ENCODE measurements around the gene CSF3.

DNA sequence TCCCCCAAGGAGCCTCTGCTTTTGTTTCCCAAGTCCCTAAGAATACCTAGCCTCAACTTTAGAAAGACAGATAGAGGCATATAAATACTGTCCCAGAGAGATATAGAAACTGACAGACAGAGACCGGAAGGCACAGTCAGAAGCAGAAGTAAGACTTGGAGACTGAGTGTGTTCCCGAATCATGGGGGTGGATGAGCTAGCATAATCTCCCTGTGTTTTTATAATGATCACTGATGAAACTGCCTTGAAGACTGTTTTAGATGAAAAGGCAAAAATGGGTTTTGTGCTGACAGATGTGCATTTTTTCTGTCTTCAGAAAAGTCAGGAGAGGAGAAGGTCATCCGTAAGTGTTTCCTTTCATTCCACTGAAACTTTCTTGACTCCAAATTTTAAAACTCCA, 43.0 kb upstream of the CSF3 start:
- TF ChIP-seq, protein P1, sequence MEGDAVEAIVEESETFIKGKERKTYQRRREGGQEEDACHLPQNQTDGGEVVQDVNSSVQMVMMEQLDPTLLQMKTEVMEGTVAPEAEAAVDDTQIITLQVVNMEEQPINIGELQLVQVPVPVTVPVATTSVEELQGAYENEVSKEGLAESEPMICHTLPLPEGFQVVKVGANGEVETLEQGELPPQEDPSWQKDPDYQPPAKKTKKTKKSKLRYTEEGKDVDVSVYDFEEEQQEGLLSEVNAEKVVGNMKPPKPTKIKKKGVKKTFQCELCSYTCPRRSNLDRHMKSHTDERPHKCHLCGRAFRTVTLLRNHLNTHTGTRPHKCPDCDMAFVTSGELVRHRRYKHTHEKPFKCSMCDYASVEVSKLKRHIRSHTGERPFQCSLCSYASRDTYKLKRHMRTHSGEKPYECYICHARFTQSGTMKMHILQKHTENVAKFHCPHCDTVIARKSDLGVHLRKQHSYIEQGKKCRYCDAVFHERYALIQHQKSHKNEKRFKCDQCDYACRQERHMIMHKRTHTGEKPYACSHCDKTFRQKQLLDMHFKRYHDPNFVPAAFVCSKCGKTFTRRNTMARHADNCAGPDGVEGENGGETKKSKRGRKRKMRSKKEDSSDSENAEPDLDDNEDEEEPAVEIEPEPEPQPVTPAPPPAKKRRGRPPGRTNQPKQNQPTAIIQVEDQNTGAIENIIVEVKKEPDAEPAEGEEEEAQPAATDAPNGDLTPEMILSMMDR (IDR thresholded peaks at IDR 0.05) = no peak
- TF ChIP-seq POLR2AphosphoS5 (IDR thresholded peaks at IDR 0.05) (no peak), POLR2A (IDR thresholded peaks at IDR 0.05) (no peak)

All from transverse colon (tissue), 4 donors.